Endothelial cell of umbilical vein (primary cell): Measurements from ENCODE around the gene C2orf76.

Experiments
- CTCF ChIP-seq, 2 donors: IDR thresholded peaks; 1 replicate in 1 of 2; 2 replicates in 1 of 2; pipeline ENCODE4 v1.5.1; 2011; ENCODE audit warnings: low read length in 2 of 2, mild to moderate bottlenecking in 2 of 2, moderate library complexity in 2 of 2, control low read depth in 1 of 2, inconsistent platforms in 1 of 2, low read depth in 1 of 2; ENCODE audit not compliant: insufficient read depth in 1 of 2; ENCODE audit errors: extremely low read depth in 1 of 2
- EZH2 ChIP-seq: IDR thresholded peaks from 2 replicates; pipeline ENCODE4 v1.6.1; 2012; ENCODE audit warnings: borderline replicate concordance, low read depth, mild to moderate bottlenecking, moderate library complexity, low read length, inconsistent platforms; ENCODE audit not compliant: severe bottlenecking
- FOS ChIP-seq: IDR thresholded peaks from 2 replicates; pipeline ENCODE4 v1.6.1; 2011; ENCODE audit warnings: mild to moderate bottlenecking, low read length, moderate library complexity, borderline replicate concordance; ENCODE audit not compliant: insufficient read depth
- POLR2A ChIP-seq: IDR thresholded peaks from 2 replicates; pipeline ENCODE4 v1.6.1; 2012; ENCODE audit warnings: low read depth, mild to moderate bottlenecking, control low read depth, low read length
- POLR2AphosphoS5 ChIP-seq: IDR thresholded peaks from 2 replicates; pipeline ENCODE4 v1.6.1; 2012; ENCODE audit warnings: low read depth, mild to moderate bottlenecking, control low read depth, low read length, moderate library complexity; ENCODE audit not compliant: insufficient read depth

GRCh38 chr2:119387381-119388129 lies 20.9 kb upstream of the C2orf76 start:
- no peak for TF ChIP-seq EZH2
- no peak for TF ChIP-seq POLR2A
- TF ChIP-seq CTCF (IDR thresholded peaks at IDR 0.05; ENCODE audit: extremely low read depth in 1 of 2, insufficient read depth in 1 of 2, low read depth in 1 of 2, low read length in 2 of 2) = no peak
- no peak for TF ChIP-seq POLR2AphosphoS5
- TF ChIP-seq FOS = no peak
